ENCODE data around the gene ENAH.

The ENAH gene

DNA sequence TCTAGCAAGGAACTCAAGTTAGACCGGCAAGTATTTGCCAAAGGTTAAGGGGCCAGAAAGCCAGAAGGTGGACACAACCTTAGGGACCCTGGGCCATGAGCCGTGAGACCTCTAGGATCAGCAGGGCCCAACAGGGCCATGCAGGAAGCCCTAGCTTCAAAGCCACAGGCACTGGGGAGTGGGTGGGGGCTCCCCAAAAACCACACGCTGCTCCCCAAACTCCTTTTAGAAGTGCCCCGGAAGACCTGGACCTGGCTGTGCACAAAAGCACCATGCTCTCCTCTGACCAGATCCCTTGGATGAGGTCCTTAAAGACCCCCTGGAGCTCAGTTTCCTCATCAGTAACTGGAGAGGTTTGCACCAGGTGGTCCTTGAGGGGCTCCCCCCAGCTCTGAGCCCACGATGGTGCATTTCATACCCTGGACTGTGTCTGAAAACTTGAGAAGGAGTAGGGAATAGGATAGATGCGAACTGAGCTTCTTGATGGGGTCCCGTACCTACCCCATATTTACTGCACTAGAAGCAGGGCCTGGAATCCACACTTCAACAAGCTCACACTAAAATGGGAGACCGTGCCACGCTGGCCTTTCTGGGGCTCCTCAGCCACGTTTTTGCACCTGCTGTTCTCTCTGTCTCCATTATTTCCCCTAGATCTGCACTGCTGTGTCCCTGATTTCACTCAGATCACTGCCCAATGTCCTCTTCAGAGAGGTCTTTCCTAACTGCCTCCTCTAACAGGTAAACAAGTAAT, 184.5 kb downstream of the ENAH start:
- DNase-seq = peak; percentile 49

DNA sequence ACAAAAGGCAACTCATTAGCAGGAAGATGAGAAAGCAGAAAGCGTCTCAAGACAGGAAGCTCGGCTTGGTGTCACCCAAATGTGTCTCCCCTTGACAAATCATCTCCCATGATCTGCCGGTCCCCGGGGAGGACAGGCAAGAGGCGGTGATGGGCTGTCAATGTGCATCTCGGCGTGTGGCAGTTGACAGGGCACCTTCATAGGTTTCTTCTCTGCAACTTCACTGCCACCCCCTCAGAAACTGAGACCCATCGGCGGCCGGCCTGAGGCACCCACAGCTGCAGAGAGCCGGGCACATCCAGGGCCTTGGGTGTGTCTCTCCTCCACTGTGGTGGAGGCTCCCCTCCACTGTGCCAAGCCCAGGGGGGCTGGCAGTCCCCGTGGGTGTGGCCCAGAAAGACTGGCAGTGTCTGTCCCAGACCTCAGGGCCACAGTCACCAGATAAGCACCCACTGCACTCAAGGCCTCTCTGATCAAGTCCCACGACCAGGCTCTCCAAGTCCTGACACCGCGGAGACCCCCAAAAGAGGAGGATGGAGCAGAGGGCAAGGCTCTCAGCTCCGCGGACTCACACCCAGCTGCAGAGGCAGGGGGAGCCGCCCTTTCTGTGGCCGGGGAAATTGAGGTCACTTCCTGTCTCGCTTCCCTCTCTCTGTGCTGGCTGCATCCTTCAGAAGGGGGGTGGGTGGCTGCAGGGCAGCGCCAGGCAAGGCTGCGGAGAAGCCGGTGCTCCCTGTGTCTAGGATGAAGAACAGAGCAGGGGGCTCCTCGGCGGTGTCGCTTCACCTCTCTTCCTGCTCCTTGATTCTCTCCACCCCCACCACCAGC, 185.5 kb downstream of the ENAH start:
- DNase-seq = peak; percentile 87

DNA sequence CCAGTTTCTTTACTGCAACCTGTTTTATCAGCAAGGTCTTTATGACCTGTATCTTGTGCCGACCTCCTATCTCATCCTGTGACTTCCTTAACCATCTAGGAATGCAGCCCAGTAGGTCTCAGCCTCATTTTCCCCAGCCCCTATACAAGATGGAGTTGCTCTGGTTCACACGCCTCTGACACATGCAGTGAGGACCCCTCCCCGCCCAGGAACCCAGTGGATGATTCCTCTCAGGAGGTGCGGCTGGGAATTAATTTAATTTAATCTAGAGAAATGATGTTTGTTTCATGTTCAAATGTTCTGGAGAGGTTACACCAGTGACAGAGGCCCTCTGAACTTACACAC, 186.1 kb downstream of the ENAH start:
- DNase-seq = no peak

DNA sequence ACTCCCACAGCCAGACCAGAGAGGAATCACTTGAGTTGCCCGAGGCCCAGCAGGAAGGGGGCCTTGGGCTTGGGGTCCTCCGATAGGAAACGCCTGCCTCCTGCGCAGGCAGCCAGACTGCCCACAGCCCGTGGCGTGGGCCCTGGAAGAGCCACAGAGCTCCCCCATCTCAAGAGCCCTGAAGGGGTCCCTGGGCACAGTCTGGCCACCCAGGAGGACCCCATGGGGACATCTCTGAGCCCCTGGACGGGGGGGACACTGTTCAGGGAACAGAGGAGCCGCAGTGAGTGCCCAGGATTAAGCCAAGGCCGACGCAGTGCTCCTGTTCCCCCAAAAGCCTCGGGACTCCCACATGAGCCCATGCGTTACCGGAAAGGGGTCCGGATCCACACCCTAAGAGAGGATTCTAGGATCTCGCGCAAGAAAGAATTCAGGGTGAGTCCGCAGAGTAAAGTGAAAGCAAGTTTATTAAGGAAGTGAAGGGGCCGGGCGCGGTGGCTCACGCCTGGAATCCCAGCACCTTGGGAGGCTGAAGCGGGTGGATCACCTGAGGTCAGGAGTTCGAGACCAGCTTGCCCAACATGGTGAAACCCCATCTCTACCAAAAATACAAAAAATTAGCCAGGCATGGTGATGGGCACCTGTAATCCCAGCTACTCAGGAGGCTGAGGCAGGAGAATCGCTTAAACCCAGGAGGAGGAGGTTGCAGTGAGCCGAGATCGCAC, 187.0 kb downstream of the ENAH start:
- no peak for DNase-seq

DNA sequence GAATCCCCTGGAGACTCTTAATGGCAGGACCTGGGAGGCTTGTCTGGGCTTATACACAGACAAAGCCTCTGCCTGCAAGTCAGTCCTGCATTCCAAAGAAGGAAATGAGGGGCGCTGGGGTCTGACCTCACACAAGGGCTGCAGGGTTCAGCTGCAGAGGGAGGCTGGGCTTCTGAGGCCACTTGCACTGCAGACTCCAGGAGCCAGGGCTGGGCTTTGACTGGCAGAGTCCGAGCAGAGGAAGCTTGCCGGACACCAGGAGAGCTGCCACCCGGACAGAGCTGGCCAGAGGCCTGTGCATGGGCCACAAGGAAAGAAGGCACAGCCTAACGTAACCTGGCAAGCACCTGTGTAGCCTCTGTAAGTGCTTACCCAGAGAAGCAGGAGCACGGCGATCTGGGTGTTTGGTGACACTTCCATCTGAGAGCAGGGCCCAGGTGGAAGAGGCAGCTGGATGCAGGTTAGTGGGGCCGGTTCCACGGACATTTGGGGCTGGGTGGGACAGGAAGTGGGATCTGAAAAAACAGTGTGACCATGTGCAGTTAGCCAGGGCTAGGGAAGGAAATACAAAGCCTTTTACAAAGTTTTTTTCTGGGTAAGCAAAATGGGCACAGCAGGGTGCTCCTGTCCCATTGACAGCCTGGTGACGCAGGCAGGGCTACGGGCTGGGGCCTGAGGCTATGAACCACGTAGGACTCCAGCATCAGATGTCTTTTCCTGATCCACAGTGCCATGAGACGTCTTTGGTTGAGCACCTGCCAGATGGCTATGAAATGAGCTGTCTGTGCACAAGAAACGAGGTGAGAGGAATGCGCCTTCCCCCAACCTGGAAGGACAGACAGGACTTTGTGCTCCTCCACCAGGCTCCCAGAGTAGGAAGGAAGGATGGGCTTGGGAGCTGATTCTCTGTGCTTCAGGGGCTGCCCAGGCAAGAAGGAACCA, 187.8 kb downstream of the ENAH start:
- no peak for DNase-seq

DNA sequence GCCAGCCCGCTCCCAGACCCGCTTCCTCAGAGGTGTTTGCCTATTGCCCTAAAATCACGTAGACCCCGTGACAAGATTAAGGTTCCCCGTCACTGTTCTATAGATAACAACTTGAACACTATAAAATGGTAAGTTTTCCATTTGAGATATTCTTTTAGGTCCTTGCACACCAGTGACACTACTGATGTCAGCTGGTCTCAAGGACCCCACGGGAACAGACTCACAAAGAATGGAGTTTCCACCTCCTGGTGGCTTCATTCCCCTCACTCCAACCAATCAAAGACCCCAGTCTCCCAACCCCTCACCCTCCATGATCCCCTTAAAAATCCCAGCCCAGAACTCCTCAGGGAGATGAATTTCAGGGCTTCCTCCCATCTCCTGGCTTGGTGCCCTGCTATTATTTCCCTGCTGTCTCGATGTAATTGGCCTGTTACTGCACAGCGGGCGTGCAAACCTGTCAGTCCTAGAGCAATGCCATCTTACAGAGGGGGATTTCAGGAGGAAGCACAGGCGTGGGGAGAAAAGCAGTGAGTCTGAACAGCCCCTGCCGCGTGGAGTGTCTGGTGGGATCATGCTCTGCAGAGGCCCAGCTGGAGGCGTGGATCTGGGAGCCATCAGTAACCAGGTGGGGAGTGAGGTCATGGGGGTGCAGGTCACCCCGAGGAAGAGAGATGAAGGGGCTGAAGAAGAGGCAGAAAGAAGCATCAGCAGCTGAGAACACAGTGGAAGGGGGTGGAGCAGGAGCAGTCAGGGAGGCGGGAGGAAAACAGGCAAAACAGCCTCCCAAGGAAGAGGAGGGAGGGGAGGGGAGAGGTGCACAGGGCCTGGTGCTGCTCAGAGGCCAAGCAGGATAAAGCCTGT, 190.0 kb downstream of the ENAH start:
- DNase-seq = no peak

DNA sequence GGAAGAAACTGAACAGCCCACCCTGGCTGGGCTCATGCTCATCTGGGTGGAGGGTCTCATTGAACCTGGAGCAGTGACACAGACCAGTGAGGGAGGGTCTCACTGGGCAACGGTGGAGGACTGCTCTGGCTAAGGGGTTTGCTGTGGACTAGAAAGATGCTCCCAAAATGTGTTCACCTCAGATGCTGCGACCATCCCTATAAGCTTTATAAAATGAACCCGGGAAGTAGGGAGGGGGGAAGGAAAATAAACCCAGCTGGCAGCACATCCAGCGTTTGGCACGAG, 190.6 kb downstream of the ENAH start:
- no peak for DNase-seq

DNA sequence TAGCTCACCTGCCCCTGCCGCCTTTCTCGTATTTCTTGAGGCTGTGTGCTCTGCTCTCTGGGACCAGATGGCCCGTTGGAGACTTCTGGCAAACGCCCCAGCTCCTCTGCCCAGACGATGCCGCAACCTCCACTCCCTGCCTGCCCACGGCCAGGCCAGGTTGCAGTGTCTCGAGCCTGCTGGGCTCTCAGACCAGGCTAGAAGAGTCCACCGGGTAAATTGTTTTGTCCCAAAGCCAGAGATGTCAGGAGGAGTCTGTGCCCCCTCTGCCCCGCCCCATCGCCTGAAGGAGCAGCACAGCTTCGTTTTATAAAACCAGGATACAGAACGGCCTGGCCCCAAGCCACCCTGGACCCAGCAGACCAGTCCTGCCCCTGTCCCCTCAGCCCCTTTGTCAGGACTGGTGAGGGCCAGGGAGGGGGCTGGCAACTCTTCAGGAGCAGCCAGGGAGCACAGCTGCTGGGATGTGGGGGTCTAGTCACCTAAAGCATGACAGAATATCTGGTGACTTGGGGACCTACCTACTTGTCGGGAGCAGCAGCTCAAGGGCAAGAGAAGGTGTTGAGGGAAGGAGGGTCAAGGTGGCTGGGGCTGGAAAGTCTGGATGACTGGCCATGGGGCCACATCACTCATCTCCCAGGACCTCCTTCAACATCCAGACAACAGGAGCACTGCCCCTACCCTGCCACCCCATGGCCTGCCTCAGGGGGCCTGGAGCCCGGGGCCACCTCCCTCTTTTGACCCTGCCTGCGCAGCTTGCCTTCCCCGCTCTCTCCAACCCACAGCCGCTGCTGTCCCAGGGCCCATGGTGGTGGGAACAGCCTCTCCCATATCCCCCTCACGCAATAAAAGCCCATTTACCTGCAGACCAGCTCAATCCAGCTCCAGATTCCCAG, 191.1 kb downstream of the ENAH start:
- DNase-seq = no peak

DNA sequence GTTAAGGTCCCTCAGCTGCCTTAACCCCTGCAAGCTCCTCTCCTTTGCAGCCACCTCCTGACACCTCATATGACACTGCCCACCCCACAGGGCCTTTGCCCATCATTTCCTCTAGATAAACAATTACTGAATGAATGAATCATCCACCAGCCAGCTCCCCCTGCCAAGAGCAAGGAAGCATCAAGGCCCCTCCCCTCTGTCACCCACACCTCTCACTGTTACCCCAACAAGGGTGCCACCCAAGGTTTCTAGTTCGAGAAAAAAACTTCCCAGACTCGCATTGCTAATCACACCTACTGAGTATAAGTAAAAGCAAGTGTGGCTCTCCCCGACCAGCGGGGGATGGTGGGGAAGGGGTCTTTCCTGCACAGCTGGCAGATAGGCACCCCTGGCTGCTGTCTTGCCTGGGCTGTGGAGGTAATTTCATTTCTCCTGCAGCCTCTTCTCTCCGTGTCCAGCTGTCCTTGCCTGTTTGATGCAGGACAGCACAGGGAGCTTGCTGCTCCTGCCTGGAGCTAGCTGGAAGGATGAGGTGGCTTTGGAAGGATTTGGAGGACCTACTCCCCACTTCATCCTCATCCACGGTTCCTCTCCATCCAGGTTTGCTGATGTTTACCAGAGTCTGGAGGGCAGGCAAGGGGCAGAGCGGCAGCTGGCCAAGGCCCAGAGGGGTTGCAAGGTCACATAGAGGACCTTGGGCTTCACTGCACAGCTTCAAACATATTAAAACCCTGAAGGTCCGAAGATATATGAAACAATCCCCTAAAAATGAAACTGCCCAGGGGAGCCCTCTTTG, 192.0 kb downstream of the ENAH start:
- DNase-seq = peak; percentile 65

DNA sequence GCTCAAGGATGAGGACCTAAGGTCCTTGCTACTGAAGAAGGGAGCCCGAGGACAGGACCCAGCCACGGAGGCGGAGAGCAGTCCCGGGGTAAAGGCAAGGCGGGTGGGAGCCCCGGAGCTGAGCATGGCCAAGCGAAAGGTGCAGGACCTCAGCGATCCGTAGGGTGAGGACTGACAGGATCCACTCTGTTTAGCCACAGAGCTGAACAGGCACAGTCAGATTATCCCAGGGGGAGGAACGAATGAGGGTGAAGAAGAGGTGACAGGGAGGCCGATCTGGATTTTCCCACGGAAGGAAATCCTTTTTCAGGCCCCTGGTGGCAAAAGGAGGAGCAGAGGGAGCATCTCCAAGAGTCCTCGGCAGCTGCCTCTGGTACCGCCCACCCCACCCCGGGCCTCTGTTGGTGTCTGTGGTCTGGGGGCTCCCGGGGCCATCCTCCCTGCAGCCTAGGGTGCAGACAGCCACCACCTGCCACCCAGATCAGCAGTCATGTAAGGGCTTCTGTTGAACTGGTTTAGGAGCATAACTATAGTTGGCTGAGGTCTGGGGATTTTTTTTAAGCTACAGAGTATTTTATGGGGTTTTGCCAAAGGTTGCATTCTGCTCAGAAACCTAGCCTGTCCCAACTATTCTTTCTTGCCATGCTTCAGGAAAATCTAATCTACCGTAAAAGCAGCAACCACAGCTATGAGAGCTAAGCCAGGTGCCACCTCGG, 192.7 kb downstream of the ENAH start:
- no peak for DNase-seq

DNA sequence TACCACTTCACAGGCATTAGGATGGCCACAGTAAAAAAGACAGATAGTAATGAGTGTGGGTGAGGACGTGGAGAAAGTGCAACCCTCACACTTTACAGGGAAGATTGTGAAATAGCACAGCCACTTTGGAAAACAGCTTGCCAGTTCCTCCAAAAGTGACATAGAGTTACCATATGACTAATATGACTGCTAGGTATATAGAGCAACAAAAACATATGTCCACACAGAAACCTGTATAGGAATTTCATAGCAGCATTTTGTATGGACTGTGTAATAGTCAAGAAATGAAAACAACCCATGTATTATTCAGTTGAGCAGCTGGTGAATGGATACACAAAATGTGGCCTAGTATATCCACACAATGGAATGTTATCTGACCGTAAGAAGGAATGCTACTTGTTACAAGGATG, 194.7 kb downstream of the ENAH start:
- DNase-seq = no peak

DNA sequence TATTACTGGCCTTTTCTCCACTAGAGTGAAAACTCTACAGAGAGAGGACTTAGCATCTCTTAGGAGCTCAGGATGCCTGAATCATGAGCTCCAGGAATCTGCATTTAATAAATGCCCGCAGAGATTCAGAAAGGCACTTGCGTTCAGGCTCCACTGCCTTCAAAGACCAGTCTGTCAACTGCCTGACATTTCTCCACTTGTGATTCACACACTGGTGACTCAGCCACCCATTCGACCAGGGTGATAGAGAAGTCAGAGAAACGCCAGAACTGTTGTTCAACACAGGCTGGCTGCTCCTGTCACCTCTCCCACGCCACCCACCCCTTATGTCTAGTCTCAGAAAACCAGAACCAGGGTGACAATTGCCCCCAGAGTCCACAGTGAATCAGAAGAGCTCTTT, 198.2 kb downstream of the ENAH start:
- DNase-seq = peak; percentile 86

DNA sequence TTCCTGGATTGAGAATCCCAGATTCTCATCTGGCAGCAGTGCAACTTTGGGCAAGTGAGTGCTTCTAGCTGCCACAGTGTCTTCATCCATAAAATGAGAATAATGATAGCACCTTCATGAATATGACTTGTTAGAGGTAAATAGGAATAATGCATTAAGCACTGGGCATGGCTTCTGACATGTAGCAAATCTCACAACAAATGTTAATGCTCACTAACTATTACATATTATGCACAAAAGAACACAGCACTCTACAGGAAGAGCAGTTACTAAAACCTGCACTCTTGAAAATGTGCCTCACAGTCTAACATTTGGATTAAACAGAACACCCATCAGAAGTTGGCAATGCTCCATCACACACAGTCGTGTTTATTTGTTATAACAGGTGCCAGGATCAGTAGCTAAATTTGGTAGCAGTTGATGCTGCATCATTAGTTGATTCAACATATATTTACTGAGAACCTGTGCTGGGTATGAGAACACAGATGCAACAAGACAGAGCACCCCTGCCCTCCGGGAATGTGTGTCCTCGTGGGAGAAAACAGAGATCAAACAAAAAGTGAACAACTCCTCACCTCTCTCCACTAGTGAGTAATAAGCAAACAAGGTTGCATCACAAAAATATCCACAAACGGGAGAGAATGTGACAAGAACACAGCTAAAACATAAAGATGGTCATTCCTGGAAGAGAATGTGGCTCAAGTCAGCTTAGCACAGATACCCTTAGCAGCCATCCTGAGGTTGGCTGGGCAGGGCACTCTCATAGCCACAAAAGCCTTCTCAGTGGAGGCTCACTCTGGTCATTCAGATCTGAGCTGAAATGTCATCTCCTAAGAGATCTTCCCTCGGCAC, 198.9 kb downstream of the ENAH start:
- no peak for DNase-seq

DNA sequence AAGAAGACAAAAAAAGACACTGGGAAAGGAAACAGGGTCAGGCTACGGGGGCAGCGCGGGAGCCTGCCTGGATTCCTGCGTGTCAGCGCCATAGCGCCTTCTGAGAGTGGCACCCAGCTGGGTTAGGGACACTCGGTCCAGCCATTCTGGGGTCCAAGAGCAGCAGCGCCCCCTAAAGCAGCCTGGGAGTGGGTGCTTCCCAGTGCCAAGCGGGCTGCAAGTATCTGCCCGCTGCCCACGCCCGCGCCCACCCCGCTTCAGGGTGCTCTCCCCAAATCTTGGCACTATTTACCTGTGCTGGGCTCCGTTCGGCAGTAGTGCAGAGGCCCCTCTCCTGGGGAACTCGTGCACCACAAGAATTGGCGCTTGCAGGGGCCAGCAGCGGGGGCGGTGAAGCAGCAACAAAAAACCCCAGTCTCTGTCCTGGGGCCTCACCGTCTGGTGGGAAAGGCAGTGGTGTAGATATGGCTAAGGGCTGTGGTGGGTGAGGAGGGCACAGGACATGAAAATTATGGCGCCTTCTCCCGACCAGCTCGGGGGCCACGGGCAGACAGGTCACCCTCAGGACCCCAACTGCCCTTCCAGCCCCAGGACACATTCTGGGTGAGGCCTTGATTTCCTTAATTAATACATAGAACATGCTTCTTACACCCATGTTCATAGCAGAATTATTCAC, 200.9 kb downstream of the ENAH start:
- no peak for DNase-seq

DNA sequence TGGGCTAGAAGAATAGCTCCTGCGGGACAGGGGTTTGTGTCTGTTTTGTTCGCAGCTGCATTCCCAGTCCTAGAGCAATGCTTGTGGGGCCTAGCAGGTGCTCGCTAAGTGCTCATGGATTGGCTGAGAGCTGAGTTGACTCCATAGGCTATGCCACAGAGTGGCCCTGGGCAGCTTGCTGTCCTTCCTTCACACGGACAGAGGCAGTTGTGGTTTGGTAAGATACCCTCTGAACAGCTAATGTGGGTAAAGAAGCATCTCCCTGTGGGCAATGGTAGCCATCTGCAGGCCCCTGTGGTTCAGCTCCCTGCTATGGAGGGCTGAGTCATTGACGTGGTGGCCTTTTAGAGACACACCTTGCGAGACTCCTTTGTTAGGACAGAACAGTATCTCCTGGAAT, 201.6 kb downstream of the ENAH start:
- no peak for DNase-seq

DNA sequence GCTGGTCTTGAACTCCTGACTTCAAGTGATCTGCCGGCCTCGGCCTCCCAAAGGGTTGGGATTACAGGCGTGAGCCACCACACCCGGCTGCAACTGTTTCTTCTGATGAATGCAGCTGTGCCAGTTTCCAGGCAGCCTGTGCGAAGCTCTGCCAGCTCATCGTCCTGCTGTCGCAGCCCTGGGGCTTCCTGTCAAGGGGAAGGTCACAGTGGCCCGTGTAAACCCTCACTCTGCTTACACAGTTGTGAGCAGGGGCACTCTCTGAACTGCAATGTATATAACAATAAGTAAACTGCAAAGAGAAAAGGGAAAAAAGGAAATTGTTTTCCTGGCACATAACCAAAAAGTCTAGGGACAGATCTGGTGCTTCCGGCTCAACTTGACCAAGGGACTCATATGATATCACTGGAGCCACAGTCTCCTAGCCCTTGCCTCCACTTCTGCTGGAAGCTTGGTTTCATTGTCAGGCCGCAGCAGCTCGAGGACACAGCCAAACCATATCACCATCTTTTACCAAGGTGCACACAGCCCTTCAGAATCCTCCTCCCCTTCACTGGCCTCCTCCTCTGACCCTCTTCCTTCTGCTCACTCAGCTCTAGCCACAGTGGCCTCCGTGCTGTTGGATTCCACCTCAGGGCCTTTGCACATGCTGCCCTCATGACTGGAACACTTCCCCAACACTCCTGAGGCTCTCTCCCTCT, 202.3 kb downstream of the ENAH start:
- no peak for DNase-seq

DNA sequence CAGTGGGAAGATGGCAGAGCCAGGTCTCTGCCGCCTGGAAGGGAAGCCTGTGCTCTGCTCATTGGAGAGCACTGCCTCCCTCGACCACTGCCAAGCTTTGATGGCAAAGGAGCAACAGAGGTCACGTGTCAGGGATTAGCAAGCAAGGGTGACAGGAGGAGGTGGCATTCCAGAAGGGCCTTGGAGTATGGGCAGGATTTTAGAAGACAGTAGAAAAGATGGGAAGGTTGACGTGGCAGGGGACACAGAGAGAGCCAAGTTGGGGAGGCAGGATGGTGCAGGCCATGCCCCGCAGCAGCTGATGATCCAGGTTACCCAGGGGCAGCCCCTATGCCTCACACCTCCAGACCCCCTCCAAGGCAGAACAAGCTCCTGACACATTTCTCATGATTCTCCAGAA, 203.1 kb downstream of the ENAH start:
- DNase-seq = no peak

Measured in stimulated activated CD8-positive, alpha-beta memory T cell treated with anti-CD3 and anti-CD28 coated beads, Interleukin-4, amount 100 ng/mL, for 48 hours (primary cell).